Stimulated activated CD4-positive, alpha-beta T cell treated with anti-CD3 and anti-CD28 coated beads, Interleukin-12 subunit alpha, Interleukin-12 subunit beta, amount 100 ng/mL, for 48 hours (primary cell): ENCODE data around the gene ITCH.
A peak's percentile ranks its signal among the peaks of the same experiment; 100 is the strongest.
"Not testable (repeated sequence)": the region's sequence is repeated elsewhere in the genome, so short reads cannot be mapped to it uniquely, and the experiment has no call there.

Source experiments
- DNase-seq, 3 donors: peaks; one replicate each; pipeline ENCODE4 v3.0.0-alpha.2; 2020; ENCODE audit warnings: low read depth in 2 of 3, low spot score in 1 of 3

ITCH gene

DNA sequence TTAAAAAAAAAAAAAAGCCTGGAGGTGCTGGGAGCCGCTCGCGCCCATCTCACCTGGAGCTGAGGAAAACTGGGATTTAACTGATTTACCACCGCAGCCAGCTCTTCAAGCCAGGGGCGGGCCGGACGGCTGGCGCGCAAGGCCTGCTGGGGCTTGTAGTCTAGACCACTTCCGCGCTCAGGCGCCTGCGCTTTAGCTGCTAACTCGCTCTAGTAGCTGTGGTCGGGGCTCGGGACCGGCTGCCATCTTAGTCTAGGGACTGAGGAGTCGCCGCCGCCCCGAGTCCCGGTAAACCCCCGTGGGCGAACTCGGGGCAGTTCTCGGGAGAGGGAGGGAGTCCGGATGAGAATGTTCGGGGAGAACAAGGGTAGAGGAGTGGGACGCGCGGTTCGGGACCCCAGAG, at the start of gene ITCH:
Gene ITCH (plus strand): TSS at position 212 of the 403 bp plus-strand sequence. CDS start 30,539 bp downstream, outside the sequence.
- DNase-seq: peak; percentile 84 to 91 (median 87)

DNA sequence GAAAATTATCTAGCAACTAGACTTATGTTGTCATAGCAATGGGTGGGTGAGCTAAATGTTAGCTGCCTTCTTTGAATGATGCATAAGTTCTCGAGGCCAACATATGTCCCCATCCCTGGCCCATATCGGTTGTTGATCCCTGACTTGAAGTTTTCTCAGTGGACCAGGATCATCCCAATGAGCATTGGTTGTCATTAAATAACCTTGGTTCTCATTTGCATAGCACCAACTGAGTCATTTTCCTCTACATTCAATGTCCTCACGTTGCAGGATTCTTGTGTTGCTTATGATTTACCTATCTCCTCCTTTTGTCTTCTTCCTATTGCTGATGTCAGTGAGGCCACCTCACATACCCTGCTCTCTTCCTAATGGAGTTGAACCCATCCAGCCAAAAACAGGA, 47.8 kb upstream of the ITCH start:
- DNase-seq: no peak

DNA sequence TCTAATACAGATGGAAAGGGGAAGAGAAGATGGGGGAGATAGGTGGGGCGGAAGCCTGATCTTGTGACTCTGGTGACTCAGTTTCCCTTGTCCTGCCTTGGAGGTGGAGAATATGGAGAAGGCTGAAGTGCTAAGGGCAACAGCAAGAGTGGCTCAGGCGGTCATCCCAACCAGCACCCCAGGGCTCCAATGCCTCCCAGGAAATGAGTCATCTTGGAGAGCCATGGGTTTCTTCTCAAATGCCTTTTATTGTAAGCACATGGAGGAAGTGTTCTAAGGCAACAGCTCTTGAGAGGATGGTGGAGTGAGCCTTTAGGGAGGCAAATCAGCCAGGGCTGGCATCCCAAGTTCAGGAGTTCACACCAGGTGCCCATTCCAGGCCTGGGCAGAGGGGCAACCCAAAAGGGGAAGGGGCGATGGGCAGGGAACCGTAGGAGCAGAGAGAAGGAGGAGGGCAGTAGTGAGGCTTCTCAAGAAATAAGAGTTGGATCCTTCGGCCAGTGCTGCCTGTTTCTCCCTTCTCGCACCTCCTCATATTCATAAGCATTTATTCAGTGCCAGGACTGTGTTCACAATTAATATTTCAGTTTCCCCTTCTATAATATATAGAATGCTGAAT, 46.8 kb upstream of the ITCH start:
- DNase-seq: no peak

DNA sequence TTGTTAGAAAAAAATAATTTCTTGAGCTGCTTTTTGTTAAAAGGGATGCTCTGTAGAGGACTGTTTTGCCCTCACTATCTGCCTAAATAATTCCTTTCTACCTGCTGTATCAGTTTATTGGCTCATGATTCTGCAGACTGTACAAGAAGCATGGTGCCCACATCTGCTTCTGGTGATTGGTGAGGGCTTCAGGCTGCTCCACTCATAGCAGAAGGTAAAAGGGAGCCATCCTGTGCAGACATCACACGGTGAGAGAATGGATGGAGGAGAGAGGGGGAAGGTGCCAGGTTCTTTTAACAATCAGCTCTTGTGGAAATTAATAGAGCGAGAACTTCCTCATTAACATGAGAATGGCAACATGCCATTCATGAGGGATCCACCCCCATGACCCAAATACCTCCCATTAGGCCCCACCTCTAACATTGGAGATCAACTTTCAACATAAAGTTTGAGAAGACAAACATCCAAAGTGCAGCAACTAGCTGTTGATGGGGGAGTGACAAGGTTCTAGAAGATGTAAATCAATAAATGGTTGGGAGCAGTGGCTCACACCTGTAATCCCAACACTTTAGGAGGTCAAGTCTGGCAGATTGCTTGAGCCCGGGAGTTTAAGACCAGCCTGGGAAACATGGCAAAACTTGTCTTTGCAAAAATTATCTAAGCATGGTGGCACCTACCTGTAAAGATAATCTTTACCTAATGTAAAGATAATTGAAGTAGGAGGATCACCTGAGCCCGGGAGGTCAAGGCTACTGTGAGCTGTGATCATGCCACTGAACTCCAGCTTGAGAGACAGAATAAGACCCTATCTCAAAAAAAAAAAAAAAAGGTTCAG, 44.2 kb upstream of the ITCH start:
- no peak for DNase-seq

DNA sequence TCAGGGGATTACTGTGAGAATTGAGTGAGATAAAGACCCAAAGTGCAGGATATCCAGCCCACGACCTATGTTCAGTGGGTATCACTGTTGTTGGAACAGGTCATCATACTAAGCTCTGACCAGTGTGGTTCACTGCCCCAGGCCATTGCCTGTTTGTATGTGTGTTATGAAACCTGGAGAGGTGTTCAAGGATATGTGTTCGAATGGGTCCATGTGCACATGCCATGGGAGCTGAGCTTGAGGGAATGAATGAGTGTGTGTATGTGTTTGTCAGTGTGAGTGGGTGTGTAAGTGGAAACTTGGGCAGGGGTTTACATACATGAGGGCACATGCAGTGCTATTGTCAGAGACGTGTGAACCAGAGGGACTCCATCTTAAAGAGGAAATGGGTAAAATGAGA, 42.2 kb upstream of the ITCH start:
- no peak for DNase-seq

DNA sequence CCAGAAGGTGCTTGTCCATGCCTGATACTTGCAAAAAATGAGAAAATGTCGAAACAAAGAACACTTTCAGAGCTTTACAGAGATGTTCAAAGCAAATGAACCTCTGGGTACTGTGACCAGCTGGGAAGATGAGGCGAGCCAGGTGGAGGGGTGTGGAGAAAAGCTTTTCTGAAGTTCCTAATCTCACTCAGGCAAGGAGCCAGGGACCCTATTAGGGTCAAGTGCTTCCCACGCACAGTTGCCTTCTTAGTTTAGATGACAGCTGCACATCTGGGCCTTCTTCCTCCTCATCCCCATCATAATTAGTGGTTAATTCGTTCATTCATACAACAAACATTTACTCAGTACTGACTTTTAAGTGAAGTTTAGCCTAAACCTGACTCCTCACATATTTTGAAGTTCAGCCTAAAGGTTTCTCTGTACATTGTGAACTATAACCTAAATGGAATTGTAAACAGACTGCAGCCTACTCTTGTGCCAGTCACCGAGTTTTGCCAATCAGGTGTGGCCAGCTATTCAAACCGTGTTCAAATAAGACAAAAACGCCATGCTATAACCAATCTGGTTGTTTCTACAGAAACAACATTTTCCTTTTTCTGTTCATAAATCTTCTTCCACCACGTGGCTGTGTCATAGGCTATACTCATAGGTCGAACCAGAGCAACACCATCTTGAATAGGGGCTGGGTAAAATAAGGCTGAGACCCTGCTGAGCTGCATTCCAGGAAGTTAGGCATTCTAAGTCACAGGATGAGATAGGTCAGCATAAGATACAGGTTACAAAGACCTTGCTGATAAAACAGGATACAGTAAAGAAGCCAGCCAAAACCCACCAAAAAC, 40.6 kb upstream of the ITCH start:
- DNase-seq: no peak

DNA sequence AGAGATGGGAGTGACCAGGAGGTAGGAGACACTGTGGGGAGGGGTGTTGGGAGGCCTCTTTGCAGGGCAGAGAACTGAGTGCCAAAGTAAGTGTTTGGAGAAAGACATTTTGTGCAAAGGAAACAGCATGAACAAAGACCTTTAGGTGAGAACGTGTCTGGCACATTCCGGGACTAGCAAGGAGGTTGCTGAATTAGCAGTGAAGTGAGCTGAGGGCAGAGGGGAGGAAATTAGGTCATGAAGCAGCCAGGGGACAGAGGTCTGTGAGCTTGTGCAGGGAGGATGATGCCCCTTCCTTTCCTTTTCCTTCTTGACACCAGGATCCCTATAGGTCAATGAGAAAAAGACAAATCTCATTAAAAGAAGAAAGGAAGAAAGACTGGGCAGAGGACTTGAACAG, 38.5 kb upstream of the ITCH start:
- DNase-seq: no peak

DNA sequence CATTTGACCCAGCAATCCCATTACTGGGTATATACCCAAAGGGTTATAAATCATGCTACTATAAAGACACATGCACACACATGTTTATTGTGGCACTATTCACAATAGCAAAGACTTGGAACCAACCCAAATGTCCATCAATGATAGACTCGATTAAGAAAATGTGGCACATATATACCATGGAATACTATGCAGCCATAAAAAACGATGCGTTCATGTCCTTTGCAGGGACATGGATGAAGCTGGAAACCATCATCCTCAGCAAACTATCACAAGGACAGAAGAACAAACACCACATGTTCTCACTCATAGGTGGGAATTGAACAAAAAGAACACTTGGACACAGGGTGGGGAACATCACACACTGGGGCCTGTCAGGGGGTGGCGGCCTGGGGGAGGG, 34.9 kb upstream of the ITCH start:
- not testable (repeated sequence) for DNase-seq

DNA sequence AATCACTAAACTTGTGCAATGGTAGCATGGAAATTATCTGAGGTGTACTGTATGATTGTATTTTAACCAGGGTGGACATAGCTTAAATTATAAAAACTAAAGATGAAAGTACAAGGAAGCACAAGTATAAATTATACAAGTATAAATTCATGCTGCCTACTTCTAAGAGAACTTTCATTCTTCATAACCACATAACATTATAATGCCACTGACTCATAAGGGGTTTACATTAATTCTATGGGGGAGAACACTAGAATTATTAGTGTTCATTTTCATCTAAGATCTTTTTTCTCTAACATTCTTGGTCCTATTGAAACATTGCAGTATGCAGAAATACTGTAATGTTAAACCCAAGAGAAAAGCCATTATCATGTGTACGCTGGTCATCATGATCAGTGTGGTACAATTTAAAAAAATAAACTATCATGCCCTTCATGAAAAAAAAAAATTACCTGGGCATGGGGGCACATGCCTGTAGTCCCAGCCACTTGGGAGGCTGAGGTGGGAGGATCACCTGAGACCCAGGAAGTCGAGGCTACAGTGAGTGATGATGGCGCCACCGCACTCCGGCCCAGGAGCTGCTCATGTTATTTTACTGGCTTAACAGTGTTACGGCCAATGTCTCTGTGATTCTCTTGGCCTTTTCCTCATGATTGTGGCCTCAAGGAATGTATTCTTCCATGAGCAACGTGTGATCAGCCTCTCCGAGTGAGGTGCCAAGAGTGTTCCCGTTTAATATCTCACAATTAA, 34.0 kb upstream of the ITCH start:
- no peak for DNase-seq

DNA sequence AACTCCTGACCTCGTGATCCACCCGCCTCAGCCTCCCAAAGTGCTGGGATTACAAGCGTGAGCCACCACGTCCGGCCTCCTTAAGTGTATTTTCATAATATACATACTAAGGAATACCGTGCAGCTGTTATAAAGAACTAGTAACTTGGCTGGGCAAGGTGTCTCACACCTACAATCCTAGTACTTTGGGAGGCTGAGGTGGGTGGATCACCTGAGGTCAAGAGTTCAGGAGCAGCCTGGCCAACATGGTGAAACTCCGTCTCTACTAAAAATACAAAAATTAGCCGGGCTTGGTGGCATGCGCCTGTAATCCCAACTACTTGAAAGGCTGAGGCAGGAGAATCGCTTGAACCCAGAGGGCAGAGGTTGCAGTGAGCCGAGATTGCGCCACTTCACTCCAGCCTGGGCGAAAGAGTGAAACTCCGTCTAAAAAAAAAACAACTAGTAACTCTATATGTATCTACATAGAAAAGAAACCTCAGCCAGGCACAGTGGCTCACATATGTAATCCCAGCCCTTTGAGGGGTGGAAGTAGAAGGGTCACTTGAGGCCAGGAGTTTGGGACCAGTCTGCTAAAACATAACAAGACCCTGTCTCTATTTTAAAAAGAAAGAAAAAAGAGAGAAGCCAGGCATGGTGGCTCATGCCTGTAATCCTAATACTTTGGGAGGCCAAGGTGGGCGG, 32.1 kb upstream of the ITCH start:
- not testable (repeated sequence) for DNase-seq

DNA sequence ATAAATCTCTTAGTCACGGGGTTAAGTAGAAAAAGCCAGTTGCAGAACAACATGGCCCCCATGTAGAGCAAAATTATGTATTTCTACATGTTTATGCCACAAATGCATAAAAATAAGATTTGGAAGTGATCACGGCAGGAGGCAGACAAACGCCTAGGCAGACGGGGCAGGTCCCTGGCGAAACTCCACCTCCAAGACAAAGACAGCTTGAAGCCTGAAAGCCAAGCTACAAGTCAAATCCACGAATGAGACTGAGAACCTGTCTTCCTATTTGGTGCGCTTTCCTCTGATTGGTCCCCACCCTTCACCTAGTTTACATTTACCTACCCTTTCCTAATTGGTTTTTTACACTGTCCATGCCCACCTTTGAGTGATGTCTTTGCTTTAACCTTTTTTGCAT, 31.2 kb upstream of the ITCH start:
- DNase-seq: no peak

DNA sequence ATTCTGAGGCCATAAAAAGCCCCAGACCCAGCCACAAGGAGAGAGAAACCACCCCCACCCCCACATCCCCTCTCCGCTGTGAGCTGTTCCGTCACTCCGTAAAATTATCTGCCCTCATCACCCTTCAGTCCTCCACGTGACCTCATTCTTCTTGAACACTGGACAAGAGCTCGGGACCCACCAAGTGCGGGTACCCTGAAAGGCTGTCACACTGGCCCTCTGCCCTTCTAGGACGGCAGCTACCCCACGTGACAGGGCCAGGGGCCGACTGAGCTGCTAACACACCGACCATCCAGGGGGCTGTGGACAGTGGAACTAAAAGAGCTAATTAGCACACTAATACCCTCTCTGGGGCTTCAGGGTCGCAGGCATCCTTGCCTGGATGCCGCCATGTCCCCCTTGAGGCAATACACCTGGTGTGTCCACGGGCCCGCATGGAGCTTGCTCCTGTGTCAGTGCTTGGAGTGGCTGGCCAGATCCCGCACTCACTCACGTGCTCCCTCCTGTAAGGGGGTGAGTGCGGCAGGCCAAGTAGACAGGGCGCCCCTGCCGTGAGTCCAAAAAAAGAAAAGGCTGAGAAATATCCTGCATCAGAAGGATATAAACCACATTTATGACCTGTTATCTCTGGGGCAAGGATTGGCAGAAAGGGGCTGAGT, 30.7 kb upstream of the ITCH start:
- DNase-seq: no peak

DNA sequence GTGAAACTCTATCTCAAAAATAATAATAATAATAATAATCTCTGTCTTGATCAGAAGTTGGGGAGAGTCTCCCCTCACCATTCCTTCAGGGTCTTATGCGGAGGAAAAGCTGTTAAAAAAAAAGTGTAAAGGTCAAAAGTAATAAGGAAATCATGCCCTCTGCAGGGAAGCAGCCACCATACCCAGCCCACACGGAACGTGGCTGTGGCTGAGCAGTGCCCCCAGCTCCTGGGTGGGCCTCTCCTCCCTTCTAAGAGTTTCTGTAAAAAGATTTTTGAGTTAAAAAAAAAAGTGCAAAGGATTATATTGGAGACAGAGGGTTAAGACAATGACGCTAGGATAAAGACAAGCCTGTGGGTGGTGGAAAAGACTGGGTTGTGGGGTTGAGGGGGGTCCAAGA, 29.3 kb upstream of the ITCH start:
- no peak for DNase-seq

DNA sequence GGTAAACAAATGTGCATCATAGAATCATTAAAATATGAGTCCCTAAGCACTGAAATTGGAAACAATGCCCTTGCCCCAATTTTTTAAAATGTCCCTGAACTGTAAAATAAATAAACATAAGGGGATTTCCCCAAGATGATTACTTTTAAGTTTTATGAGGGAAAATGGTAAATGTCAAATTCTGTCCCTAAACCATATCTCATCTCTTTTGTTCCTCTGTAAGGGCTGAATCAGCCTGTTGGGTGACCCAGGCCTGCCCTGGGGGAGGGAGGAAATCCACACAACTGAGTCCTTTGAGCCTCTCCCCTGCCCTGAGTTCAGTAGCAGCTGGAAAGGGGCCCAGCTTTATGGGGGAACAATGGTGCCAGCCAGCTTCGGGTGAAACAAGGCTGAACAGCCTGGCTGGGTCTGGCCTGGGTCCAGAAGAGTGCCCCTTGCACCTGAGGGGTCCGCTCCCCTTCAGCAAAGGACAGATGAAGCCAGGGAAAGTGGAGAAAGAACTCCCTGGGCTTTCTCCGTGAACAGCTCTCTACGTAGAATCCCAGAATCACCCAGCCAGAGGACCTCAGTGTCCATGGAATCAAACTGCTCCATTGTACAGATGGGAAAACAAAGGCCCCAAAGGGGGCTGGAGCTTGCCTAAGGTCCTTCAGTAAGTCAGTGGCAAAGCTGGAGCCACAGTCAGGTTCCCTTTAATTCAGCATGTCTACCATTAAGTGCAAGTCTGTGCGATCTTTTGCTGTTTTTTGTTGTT, 28.2 kb upstream of the ITCH start:
- DNase-seq: no peak

DNA sequence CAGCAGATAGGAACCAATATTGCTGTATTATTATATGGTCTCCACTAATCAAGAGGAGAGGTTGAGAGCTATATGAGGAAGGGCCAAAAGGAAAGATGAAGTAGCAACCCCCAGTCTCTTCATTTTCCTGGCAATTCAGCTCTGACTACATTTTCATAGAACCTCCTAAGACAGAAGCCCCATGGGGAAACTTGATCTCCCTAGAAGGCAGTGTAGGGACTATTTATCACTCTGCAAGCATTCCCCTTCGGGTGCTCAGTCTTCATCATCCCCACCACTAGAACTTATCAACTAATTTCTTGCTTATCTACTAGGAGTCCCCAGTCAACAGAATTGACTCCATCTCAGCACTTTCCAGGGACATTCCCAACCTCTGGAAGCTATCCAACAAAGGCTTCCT, 25.5 kb upstream of the ITCH start:
- no peak for DNase-seq

DNA sequence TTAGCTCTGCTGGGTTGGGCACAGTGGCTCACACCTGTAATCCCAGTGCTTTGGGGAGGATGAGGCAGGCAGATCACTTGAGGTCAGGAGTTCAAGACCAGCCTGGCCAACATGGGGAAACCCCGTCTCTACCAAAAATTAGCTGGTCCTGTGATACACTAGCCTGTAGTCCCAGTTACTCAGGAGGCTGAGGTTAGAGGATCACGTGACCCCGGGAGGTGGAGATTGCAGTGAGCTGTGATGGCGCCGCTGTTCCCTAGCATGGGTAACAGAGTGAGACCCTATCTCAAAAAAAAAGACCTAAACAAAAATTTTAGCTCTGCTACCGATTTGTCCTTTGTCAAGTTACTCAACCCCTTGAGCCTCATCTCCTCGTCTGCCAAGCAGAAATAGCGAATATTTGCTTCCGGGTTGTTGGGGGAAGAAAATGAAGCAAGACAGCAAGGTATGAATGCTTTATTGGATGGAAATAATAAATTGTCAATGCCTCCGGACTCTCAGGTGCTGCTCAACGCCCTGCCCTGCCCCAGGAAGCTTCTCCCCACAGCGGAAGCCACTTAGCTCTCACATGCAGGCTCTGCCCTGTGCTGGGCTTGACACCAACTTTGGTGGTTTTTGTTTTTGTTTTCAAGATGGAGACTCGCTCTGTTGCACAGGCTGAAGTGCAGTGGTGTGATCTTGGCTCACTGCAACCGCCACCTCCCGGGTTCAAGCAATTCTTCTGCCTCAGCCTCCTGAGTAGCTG, 24.9 kb upstream of the ITCH start:
- DNase-seq: no peak

DNA sequence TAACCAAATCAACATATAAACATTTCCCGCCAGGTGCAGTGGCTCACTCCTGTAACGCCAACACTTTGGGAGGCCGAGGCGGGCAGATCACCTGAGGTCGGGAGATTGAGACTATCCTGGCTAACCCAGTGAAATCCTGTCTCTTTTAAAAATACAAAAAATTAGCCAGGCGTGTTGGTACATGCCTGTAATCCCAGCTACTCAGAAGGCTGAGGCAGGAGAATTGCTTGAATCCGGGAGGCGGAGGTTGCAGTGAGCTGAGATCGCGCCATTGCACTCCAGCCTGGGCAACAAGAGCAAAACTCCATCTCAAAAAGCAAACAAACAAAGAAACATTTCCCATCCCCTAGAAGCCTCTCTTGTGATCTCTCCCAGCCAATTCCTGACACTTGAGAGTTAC, 22.3 kb upstream of the ITCH start:
- DNase-seq: not testable (repeated sequence)

DNA sequence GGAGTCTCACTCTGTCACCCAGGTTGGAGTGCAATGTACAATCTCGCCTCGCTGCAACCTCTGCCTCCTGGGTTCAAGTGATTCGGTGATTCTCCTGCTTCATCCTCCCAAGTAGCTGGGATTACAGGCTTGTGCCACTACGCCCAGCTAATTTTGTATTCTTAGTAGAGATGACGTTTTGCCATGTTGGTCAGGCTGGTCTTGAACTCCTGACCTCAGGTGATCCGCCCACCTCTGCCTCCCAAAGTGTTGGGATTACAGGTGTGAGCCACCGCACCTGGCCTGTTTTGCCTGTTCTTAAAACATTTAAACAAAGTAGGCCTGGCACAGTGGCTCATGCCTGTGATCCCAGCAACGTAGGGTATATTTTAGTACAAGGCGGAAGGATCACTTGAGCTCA, 21.9 kb upstream of the ITCH start:
- not testable (repeated sequence) for DNase-seq
